Gastrocnemius medialis (tissue), 4 donors: ENCODE results near the gene MEGF6.

ENCODE experiments used
- CTCF ChIP-seq, 5 experiments: fragments of 450-650 bp in 3 of 5; fragments of 200-600 bp in 2 of 5; sonication (generic) in 2 of 5; IDR thresholded peaks in 4 of 5; conservative IDR thresholded peaks in 1 of 5; 1 replicate in 4 of 5; 2 replicates in 1 of 5; pipeline ENCODE4 v1.5.1; 2016 to 2019; ENCODE audit warnings: antibody characterized with exemption in 5 of 5, mild to moderate bottlenecking in 3 of 5, moderate library complexity in 3 of 5
- POLR2A ChIP-seq, 2 donors: fragments of 450-650 bp; IDR thresholded peaks; one replicate each; pipeline ENCODE4 v1.6.1; 2017; ENCODE audit warnings: antibody characterized with exemption in 2 of 2, mild to moderate bottlenecking in 2 of 2, moderate library complexity in 2 of 2

GRCh38 chr1:3541936-3542335 lies 69.4 kb downstream of the MEGF6 start:
- TF ChIP-seq CTCF (IDR thresholded peaks at IDR 0.05 in 4 of 5, conservative IDR thresholded peaks at IDR 0.05 in 1 of 5), result no peak
- TF ChIP-seq POLR2A (IDR thresholded peaks at IDR 0.05), result no peak
